Retinal pigment epithelial cell (primary cell): ENCODE data around the gene PPOX.

Experiments used
- DNase-seq: peaks from one replicate; pipeline ENCODE4 v3.0.0-alpha.2; 2010; ENCODE audit warnings: low read depth
- H3K4me3 ChIP-seq: 2 replicates; pipeline ENCODE4 v1.5.1; 2011; ENCODE audit warnings: mild to moderate bottlenecking, low read length, control low read depth, moderate library complexity
- TF ChIP-seq, protein P1 (sequence below): conservative IDR thresholded peaks from 2 replicates; pipeline ENCODE4 v1.5.1; 2011; ENCODE audit warnings: low read depth, low read length, control low read depth, inconsistent platforms

Gene PPOX

DNA sequence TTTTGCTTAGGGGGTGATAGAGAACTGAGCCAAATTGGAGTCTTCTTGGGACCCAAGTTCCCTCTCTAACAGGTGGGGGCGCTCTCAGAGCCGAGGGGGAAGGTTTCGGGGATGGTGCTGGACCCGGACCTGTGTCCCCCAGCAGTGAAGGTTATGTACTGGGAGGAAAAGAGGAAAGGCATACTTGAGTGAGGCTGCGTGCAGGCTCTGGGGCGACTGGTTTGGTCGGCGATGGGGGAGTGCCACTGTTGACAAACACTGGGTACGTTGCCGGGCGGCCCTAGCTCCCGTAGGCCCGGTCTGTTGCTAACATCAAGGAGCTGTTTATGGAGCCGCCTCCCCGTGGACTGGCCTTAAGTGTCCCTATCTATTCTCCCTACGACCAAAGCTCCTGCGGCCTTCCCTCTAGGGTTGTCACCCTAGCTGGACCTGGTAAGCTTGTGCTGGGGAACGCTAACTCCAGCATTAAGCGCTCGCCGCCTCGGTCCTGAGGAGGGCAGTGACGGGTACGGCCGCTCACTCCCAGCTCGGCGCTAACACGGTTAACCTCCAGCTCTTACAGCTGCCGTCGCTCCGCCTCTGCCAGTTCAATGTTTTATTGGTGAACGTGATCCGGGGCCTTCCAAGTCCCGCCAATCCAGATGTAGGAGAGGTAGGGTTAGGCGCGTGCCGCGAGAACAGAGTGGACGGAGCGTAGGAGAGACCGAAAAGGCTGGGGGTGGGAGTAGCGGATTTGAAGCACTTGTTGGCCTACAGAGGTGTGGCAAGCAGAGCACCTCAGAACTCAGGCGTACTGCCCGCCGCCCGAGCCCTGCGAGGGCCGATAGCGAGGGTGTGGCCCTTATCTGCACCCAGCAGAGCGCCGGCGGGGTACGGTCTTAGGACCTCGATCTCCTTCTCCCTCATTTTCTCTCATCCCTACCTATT is at the start of gene PPOX:
PPOX (plus strand) TSS at position 685 of the 927 bp plus-strand sequence. CDS start 422 bp downstream, outside the sequence.
- peak; percentile 96 for DNase-seq
- TF ChIP-seq, protein P1, sequence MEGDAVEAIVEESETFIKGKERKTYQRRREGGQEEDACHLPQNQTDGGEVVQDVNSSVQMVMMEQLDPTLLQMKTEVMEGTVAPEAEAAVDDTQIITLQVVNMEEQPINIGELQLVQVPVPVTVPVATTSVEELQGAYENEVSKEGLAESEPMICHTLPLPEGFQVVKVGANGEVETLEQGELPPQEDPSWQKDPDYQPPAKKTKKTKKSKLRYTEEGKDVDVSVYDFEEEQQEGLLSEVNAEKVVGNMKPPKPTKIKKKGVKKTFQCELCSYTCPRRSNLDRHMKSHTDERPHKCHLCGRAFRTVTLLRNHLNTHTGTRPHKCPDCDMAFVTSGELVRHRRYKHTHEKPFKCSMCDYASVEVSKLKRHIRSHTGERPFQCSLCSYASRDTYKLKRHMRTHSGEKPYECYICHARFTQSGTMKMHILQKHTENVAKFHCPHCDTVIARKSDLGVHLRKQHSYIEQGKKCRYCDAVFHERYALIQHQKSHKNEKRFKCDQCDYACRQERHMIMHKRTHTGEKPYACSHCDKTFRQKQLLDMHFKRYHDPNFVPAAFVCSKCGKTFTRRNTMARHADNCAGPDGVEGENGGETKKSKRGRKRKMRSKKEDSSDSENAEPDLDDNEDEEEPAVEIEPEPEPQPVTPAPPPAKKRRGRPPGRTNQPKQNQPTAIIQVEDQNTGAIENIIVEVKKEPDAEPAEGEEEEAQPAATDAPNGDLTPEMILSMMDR = peak; percentile 67
- H3K4me3 ChIP-seq = peak within 1 kb of the TSS; percentile 81

DNA sequence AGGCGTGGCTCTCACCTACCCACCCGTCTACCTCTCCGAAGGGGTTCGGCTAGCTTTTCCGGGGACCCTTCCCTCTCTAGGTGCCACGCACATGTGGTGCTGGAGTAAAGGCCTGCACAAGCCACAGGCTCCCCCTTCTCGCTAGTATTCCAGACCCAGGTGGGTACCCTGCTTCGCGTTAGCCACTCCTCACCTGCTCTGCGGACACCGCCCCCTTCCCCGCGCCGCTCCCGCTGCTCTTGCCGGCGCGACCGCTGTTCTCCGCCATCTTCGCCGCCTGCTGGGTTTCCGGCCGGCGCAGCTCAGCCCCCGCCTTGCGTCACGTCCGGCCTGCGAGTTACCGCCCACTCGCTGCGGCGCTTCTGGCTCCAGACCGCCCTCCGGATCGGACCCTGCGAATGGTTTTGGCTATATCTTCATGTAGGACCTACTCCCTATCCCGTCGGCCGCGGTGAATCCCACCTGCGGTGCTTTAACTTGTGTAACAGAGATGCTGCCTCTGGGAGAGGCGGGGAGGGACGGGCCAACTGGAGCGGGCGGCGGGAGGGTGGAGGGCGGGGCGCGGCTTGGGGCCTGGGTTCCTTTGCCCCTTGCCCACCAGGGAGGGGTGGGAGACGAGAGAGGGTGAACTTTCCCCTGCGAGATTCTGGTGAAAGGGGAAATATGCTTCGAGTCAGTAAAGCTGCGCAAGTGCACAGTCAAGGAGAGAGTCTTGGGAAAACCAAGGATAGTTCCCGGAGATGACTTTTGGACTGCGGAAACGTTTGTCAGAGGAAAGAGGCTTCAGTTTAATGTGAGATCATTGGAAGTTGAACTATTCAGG is 48.3 kb upstream of the PPOX start, which contains the start of the genes NIT1 and PFDN2:
NIT1 (plus strand) TSS at position 347 of the 823 bp plus-strand sequence; CDS start at position 419, 72 bp downstream.
PFDN2 (minus strand) TSS at position 279 of the 823 bp plus-strand sequence; CDS start at position 268, 11 bp downstream.
- DNase-seq = peak; percentile 28
- TF ChIP-seq, protein P1 = no peak

DNA sequence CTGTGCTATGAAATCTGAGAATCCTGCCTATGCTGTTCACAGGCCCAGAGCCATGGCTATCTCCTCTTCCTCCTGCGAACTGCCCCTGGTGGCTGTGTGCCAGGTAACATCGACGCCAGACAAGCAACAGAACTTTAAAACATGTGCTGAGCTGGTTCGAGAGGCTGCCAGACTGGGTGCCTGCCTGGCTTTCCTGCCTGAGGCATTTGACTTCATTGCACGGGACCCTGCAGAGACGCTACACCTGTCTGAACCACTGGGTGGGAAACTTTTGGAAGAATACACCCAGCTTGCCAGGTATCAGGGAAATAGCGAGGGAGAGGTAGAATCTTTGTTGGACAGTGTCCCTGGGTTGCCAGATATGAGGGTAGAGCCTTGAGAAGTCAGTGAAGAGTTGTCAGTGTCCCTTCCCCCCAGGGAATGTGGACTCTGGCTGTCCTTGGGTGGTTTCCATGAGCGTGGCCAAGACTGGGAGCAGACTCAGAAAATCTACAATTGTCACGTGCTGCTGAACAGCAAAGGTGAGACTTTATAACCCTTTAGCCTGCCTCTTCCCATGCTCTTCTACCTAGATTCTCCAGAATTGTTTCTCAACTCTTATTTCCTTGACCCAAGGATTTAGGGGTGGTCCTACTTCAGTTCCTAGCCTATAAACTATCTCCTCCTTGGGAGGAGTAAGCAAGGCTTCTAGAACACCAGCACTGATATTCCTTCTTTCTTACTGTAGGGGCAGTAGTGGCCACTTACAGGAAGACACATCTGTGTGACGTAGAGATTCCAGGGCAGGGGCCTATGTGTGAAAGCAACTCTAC is 46.9 kb upstream of the PPOX start:
- peak overlapping the region; percentile 100 for H3K4me3 ChIP-seq
- TF ChIP-seq, protein P1 = peak; percentile 56
- peak; percentile 48 for DNase-seq

More for the DNA sequence above, 48.3 kb upstream of the PPOX start, which contains the start of the genes NIT1 and PFDN2:
- H3K4me3 ChIP-seq = peak within 1 kb of the TSS; percentile 100

DNA sequence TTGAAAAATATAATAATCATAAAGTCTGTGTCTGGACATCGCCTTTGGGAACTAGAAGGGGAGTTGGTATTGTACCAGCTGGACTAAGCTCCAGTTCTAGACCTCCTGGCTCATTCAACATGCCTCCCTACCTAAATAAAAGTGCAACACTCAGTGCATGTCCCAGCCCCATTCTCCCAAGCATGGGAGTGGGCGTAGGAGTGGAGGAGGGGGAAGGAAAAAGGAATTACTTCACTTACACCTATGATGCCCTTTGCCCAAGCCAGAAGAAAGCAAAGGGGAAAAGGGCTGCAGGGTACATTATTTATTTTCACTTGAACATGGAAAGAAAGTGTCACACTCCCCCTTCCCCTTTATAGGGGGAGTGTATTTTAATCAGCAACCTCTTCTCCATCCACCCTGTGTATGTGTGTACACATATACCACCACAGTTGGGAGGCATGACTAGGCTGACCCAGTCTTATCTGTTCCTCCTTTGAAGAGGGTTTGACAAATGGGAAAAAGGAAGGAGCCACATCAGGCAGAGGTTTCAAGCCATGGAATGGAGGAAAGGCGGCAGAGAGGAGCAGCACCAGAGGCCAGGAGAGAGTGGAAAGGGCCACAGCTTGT is 45.1 kb upstream of the PPOX start:
- TF ChIP-seq, protein P1 = no peak
- DNase-seq = no peak

DNA sequence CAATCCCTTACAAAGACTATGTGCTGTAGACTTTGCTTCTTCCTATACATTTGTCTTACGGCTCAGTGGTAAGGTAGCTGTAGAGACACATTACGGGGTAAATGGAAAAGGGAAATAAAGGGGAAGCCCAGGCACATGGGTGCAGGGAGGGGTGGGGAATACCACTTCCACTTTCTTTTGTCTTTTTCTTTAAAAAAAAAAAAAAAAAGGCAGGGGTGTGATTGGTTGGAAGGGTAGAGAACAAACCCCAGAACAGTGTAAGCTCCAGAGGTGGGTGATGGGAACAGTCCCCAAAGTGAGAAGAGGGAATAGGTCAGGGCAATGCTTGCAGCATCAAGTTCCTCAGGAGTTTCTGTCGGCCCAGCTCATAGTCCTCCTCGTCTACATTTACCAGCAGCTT is 44.4 kb upstream of the PPOX start:
- no peak overlapping the region for H3K4me3 ChIP-seq
- TF ChIP-seq, protein P1 = no peak
- DNase-seq = no peak

More for the DNA sequence above, 45.1 kb upstream of the PPOX start:
- no peak overlapping the region for H3K4me3 ChIP-seq

DNA sequence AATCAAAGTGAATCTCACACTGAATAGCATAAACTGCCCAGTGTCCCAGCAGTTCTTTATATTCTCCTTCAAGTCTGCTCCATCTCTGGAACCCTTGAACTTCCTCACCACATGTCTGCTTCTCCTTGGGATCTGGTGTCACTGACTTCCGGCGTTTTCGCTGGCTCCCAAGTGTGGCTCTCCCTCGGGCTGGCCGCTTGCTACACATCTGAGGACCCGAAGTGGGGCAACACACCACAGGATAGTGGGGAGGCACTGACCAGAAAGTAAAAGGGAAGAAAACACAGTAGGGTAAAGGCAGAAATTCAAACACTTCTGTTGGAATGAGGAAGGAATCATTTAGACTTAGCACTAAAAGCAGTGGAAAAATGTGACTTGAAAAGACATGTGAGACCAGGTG is 43.3 kb upstream of the PPOX start:
- H3K4me3 ChIP-seq = no peak overlapping the region
- TF ChIP-seq, protein P1 = no peak
- no peak for DNase-seq
